ENCODE data around the gene ANKS1B.

ANKS1B gene

DNA sequence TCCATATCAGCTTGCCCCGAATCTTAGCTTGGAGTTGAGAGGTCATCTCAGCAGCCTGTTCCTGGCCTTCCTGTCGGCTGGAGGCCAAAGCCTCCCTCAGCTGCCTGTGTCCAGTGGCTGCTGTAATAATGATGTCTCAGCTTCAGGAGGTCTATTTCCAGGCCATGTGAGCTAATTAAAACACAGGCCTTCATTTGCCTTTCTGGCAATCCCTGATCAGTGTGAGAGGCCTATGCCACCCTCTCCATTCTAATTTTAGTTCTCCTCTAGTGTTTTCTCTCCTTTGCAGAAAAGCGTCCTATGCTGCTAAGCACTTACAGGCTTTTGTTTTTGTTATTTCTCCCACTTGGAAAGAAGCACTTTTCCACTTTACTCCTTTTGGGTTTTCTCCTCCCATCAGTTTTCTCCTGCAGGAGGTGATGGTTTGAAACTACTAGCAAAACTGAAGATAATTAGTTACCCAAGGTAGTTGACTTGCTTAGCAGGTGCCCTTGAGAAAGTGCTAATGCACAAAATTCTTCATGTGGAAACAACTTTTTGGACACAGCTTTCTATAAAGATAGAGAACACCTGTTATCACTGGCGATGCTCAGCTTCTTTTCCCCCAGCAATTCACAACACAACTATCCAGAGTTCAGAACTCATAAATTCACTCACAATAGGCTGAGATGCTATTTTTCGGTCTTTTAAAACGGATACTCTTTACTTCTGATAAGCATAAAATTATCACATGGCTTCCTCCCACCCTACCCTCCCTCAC lies 592.5 kb downstream of the ANKS1B start:
- TF ChIP-seq YY1 (IDR thresholded peaks at IDR 0.05; ENCODE audit: low read depth) (no peak), TAF1 (IDR thresholded peaks at IDR 0.05; ENCODE audit: low read depth) (no peak), NFIC (IDR thresholded peaks at IDR 0.05) (no peak), EGR1 (IDR thresholded peaks at IDR 0.05) (no peak), CREB1 (IDR thresholded peaks at IDR 0.05; ENCODE audit: low read depth) (no peak), ZBTB7A (IDR thresholded peaks at IDR 0.05; ENCODE audit: low read depth) (no peak), EP300 (IDR thresholded peaks at IDR 0.05; ENCODE audit: borderline replicate concordance) (no peak), FOXM1 (IDR thresholded peaks at IDR 0.05; ENCODE audit: borderline replicate concordance, low read depth) (no peak), TEAD4 (IDR thresholded peaks at IDR 0.05) (no peak), TCF12 (IDR thresholded peaks at IDR 0.05; ENCODE audit: low read depth) (no peak)
- TF ChIP-seq, protein P1, sequence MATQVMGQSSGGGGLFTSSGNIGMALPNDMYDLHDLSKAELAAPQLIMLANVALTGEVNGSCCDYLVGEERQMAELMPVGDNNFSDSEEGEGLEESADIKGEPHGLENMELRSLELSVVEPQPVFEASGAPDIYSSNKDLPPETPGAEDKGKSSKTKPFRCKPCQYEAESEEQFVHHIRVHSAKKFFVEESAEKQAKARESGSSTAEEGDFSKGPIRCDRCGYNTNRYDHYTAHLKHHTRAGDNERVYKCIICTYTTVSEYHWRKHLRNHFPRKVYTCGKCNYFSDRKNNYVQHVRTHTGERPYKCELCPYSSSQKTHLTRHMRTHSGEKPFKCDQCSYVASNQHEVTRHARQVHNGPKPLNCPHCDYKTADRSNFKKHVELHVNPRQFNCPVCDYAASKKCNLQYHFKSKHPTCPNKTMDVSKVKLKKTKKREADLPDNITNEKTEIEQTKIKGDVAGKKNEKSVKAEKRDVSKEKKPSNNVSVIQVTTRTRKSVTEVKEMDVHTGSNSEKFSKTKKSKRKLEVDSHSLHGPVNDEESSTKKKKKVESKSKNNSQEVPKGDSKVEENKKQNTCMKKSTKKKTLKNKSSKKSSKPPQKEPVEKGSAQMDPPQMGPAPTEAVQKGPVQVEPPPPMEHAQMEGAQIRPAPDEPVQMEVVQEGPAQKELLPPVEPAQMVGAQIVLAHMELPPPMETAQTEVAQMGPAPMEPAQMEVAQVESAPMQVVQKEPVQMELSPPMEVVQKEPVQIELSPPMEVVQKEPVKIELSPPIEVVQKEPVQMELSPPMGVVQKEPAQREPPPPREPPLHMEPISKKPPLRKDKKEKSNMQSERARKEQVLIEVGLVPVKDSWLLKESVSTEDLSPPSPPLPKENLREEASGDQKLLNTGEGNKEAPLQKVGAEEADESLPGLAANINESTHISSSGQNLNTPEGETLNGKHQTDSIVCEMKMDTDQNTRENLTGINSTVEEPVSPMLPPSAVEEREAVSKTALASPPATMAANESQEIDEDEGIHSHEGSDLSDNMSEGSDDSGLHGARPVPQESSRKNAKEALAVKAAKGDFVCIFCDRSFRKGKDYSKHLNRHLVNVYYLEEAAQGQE (IDR thresholded peaks at IDR 0.05; ENCODE audit: low read depth), result no peak
- TF ChIP-seq, protein P2, sequence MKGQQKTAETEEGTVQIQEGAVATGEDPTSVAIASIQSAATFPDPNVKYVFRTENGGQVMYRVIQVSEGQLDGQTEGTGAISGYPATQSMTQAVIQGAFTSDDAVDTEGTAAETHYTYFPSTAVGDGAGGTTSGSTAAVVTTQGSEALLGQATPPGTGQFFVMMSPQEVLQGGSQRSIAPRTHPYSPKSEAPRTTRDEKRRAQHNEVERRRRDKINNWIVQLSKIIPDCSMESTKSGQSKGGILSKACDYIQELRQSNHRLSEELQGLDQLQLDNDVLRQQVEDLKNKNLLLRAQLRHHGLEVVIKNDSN (IDR thresholded peaks at IDR 0.05), result no peak

DNA sequence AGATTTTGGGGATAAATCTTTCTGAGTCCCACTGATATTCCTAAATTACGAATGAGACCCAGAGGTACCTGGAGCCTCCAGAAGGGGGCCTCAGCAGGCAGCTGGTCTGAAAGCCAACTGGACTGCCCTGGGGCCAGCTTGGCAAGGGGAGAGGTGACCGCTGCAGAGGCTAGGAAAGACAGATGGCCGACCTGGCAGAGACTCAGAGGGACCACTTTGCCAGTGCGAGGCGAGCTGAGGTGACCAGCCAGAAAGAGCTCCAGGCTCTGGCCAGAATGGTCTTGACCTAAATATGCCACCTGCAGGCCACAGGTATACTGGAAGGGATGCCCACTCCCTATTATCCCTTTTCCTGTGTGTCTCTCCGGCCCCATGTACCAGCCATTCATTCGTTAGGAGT lies 594.0 kb downstream of the ANKS1B start:
- TF ChIP-seq RAD21 (IDR thresholded peaks at IDR 0.05; ENCODE audit: low read depth), result peak; percentile 48; the same call in 1 of the 2 replicates
- TF ChIP-seq, protein P3, sequence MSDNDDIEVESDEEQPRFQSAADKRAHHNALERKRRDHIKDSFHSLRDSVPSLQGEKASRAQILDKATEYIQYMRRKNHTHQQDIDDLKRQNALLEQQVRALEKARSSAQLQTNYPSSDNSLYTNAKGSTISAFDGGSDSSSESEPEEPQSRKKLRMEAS (IDR thresholded peaks at IDR 0.05), result no peak

DNA sequence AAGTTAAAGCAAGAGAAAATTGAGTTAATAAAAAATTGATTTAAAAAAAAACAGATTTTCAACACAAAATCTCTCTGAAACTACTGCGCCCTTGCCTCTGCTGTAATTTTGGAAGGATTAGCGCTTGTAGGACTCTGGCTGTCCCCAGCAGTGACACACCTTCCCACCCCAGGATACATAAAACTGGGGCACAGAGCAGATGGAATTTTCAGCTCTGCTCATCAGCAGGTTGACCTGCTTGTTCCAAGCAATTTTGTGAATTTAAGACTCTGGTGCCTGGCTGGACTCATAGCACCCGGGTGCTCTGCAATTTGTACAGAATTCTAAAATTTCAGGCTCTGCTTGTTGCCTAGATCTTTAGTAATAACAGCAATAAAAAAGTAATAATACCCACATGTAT lies 595.0 kb downstream of the ANKS1B start:
- TF ChIP-seq EGR1 (IDR thresholded peaks at IDR 0.05), result no peak
- no peak for TF ChIP-seq FOXM1 (IDR thresholded peaks at IDR 0.05; ENCODE audit: borderline replicate concordance, low read depth)
- no peak for TF ChIP-seq TAF1 (IDR thresholded peaks at IDR 0.05; ENCODE audit: low read depth)
- TF ChIP-seq, protein P1 (IDR thresholded peaks at IDR 0.05; ENCODE audit: low read depth), result no peak
- no peak for TF ChIP-seq ZBTB7A (IDR thresholded peaks at IDR 0.05; ENCODE audit: low read depth)
- TF ChIP-seq, protein P3 (IDR thresholded peaks at IDR 0.05), result no peak
- TF ChIP-seq TEAD4 (IDR thresholded peaks at IDR 0.05), result no peak
- no peak for TF ChIP-seq YY1 (IDR thresholded peaks at IDR 0.05; ENCODE audit: low read depth)
- TF ChIP-seq CEBPB (IDR thresholded peaks at IDR 0.05), result no peak
- TF ChIP-seq, protein P2 (IDR thresholded peaks at IDR 0.05), result no peak
- no peak for TF ChIP-seq EP300 (IDR thresholded peaks at IDR 0.05; ENCODE audit: borderline replicate concordance)
- no peak for TF ChIP-seq CREB1 (IDR thresholded peaks at IDR 0.05; ENCODE audit: low read depth)
- TF ChIP-seq NFIC (IDR thresholded peaks at IDR 0.05), result no peak
- no peak for TF ChIP-seq RAD21 (IDR thresholded peaks at IDR 0.05; ENCODE audit: low read depth)
- TF ChIP-seq TCF12 (IDR thresholded peaks at IDR 0.05; ENCODE audit: low read depth), result no peak

DNA sequence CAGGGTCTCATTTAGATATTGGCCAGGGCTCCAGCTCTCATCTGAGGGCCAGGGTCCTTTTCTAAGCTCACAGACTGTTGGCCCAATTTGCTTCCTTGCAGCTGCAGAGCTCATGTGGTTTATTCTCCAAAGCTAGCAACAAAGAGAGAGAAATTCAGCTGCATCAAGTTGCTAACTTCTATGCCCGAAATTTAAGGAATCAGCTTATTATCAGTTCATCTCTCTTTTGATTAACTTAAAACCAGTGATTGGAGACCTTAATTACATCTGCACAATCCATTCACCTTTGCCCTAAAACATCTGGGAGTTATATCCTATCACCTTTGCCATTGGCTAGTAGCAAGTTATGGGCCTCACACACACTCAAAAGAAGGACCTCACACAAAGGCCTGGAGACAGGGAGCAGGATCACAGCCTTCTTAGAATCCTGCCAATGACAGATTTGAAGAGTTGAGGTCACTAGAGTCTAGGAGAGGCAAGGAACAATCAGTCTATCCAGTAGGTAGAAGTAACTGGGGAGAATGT lies 596.0 kb downstream of the ANKS1B start:
- no peak for TF ChIP-seq FOXM1 (IDR thresholded peaks at IDR 0.05; ENCODE audit: borderline replicate concordance, low read depth)
- no peak for TF ChIP-seq TCF12 (IDR thresholded peaks at IDR 0.05; ENCODE audit: low read depth)
- no peak for TF ChIP-seq YY1 (IDR thresholded peaks at IDR 0.05; ENCODE audit: low read depth)
- no peak for TF ChIP-seq TAF1 (IDR thresholded peaks at IDR 0.05; ENCODE audit: low read depth)
- no peak for TF ChIP-seq CREB1 (IDR thresholded peaks at IDR 0.05; ENCODE audit: low read depth)
- TF ChIP-seq, protein P2 (IDR thresholded peaks at IDR 0.05), result no peak
- no peak for TF ChIP-seq CEBPB (IDR thresholded peaks at IDR 0.05)
- no peak for TF ChIP-seq EP300 (IDR thresholded peaks at IDR 0.05; ENCODE audit: borderline replicate concordance)
- TF ChIP-seq ZBTB7A (IDR thresholded peaks at IDR 0.05; ENCODE audit: low read depth), result no peak

DNA sequence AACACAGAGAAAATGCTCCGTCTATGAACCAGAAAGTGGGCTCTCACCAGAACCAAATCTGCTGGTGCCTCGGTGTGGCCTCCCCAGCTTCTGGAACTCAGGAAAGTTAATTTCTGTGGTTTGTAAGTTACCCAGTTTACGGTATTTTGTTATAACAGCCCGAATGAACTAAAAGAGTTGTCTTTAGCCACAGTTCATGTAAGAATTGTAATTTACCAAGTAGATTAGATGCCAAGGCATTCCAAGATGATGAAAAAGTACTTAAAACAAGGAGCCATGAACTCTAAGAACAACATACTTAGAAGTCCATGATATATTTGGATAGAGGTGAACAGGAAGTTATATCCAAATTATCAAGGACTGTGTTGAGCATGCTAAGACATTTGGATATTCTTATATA lies 597.1 kb downstream of the ANKS1B start:
- TF ChIP-seq RAD21 (IDR thresholded peaks at IDR 0.05; ENCODE audit: low read depth) (no peak), YY1 (IDR thresholded peaks at IDR 0.05; ENCODE audit: low read depth) (no peak)
- TF ChIP-seq, protein P2 (IDR thresholded peaks at IDR 0.05), result no peak
